Gastrocnemius medialis (tissue), 4 donors: ENCODE results near the gene SPON2.

Source experiments
- CTCF ChIP-seq, 5 experiments: fragments of 450-650 bp in 3 of 5; fragments of 200-600 bp in 2 of 5; sonication (generic) in 2 of 5; IDR thresholded peaks in 4 of 5; conservative IDR thresholded peaks in 1 of 5; 1 replicate in 4 of 5; 2 replicates in 1 of 5; pipeline ENCODE4 v1.5.1; 2016 to 2019; ENCODE audit warnings: antibody characterized with exemption in 5 of 5, mild to moderate bottlenecking in 3 of 5, moderate library complexity in 3 of 5
- POLR2A ChIP-seq, 2 donors: fragments of 450-650 bp; IDR thresholded peaks; one replicate each; pipeline ENCODE4 v1.6.1; 2017; ENCODE audit warnings: antibody characterized with exemption in 2 of 2, mild to moderate bottlenecking in 2 of 2, moderate library complexity in 2 of 2

- TF ChIP-seq CTCF (IDR thresholded peaks at IDR 0.05 in 4 of 5, conservative IDR thresholded peaks at IDR 0.05 in 1 of 5) (no peak), POLR2A (IDR thresholded peaks at IDR 0.05) (no peak)
Observed at GRCh38 chr4:1219566-1219950, 47.2 kb upstream of the SPON2 start.
